Measurements from ENCODE around the gene ERICH4. TPM values are rescaled to one million over a fixed set of nuclear protein-coding genes. Genes with fewer than 3 reads are reported as not detected.
A peak's percentile ranks its signal among the peaks of the same experiment; 100 is the strongest.
"Not testable (repeated sequence)": the region's sequence is repeated elsewhere in the genome, so short reads cannot be mapped to it uniquely, and the experiment has no call there.

ERICH4 gene
- total and polyA plus RNA-seq, 8 donors, result not detected

GRCh38 chr19:41408256-41408655 lies 34.7 kb upstream of the ERICH4 start:
- peaks cover 14 to 42% (median 35%) of the 10 kb centered on the region in 4 donors for H3K36me3 ChIP-seq
- H3K27me3 ChIP-seq, result no peaks in the 10 kb centered on the region
- H3K4me1 ChIP-seq, result peaks cover 12 to 81% (median 32%) of the 10 kb centered on the region in 4 donors
- H3K4me3 ChIP-seq, result no peak overlapping the region
- DNase-seq, result no peak
- intact Hi-C loops (cut with DNase I; ENCODE audit: low total_unique reads), result no loop called here
- WGBS, 5 donors, result 64 to 84% (median 69%) methylated on average over 4 of the region's 4 CpGs
- TF ChIP-seq POLR2AphosphoS5 (IDR thresholded peaks at IDR 0.05) (no peak), POLR2A (IDR thresholded peaks at IDR 0.05) (no peak), EP300 (IDR thresholded peaks at IDR 0.05) (no peak)
- TF ChIP-seq, protein P1, sequence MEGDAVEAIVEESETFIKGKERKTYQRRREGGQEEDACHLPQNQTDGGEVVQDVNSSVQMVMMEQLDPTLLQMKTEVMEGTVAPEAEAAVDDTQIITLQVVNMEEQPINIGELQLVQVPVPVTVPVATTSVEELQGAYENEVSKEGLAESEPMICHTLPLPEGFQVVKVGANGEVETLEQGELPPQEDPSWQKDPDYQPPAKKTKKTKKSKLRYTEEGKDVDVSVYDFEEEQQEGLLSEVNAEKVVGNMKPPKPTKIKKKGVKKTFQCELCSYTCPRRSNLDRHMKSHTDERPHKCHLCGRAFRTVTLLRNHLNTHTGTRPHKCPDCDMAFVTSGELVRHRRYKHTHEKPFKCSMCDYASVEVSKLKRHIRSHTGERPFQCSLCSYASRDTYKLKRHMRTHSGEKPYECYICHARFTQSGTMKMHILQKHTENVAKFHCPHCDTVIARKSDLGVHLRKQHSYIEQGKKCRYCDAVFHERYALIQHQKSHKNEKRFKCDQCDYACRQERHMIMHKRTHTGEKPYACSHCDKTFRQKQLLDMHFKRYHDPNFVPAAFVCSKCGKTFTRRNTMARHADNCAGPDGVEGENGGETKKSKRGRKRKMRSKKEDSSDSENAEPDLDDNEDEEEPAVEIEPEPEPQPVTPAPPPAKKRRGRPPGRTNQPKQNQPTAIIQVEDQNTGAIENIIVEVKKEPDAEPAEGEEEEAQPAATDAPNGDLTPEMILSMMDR (IDR thresholded peaks at IDR 0.05), result no peak
- H3K9me3 ChIP-seq, result no peaks in the 10 kb centered on the region
- peak overlapping the region; percentile 67 to 80 (median 72) for H3K27ac ChIP-seq

- H3K27me3 ChIP-seq; intact Hi-C loops (cut with DNase I; ENCODE audit: low total_unique reads); H3K9me3 ChIP-seq; DNase-seq; H3K4me3 ChIP-seq: not testable (repeated sequence)
- H3K36me3 ChIP-seq, result peaks cover 20 to 42% (median 37%) of the 10 kb centered on the region in 4 donors
- H3K4me1 ChIP-seq, result peaks cover 12 to 75% (median 29%) of the 10 kb centered on the region in 4 donors
- peak overlapping the region; percentile 67 to 80 (median 72) for H3K27ac ChIP-seq
- 74 to 87% (median 78%) methylated on average over 5 of the region's 5 CpGs for WGBS, 5 donors
Measured at GRCh38 chr19:41408846-41409245, 34.1 kb upstream of the ERICH4 start.

DNA sequence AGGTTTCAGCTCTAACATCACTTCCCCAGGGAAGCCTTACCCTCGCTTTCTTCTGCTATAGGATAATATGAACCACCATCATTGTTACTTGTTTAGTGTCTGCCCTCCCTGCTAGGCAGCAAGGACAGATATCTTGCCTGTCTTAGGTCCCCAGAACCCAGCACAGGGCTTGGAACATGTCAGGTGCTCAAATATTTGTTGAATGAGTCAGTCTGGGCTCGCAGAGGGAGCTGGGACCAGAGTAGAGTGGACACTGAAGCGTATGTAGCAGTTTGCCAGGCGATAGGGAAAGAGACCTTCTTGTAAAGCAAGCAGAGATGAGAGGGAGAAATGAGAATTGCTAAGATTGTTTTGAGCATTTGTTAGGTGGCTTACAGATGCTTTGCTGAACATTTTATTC lies 33.7 kb upstream of the ERICH4 start:
- no peak for TF ChIP-seq POLR2A (IDR thresholded peaks at IDR 0.05)
- TF ChIP-seq POLR2AphosphoS5 (IDR thresholded peaks at IDR 0.05), result peak; percentile 7 to 67 (median 47)
- Histone ChIP-seq H3K9me3 (no peaks in the 10 kb centered on the region), H3K36me3 (peaks cover 23 to 44% (median 41%) of the 10 kb centered on the region in 4 donors), H3K27me3 (no peaks in the 10 kb centered on the region), H3K27ac (peak overlapping the region; percentile 67 to 80 (median 72)), H3K4me3 (no peak overlapping the region), H3K4me1 (peaks cover 12 to 74% (median 29%) of the 10 kb centered on the region in 4 donors)
- WGBS, 5 donors, result 27 to 54% (median 43%) methylated on average over 4 of the region's 4 CpGs
- peak; percentile 76 to 88 for DNase-seq
- intact Hi-C loops (cut with DNase I; ENCODE audit: low total_unique reads), result no loop called here

DNA sequence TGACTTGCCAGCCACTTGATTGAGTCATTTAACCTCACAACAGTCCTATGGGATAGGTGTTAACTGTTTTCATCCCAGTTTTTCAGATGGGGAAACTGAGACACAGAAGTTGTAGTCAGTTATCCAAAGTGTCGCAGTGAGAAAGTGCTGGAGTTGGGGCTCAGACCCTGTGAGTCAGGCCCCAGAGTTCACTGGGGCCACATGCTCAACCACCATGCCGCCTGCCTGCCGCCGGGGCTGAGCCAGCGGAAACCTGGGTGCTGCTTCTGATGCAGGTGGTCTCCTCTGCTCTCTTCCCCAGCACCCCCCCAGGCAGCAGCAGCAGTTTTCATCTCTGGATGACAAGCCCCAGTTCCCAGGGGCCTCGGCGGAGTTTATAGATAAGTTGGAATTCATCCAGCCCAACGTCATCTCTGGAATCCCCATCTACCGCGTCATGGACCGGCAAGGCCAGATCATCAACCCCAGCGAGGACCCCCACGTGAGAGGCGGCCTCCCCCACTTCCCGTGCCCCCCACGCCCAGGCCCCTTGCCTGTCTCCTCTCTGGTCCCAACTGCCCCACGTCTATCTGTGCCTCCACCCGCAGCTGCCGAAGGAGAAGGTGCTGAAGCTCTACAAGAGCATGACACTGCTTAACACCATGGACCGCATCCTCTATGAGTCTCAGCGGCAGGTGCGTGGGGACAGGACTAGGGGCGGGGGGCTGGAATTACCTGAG lies 32.5 kb upstream of the ERICH4 start:
- Histone ChIP-seq H3K9me3 (no peaks in the 10 kb centered on the region), H3K27me3 (no peaks in the 10 kb centered on the region), H3K4me1 (peaks cover 12 to 77% (median 29%) of the 10 kb centered on the region in 4 donors), H3K27ac (peak overlapping the region in 3 of 5 donors; percentile 72 to 80 (median 73)), H3K4me3 (no peak overlapping the region), H3K36me3 (peaks cover 29 to 57% (median 53%) of the 10 kb centered on the region in 4 donors)
- TF ChIP-seq, protein P1 (IDR thresholded peaks at IDR 0.05), result no peak
- no peak for TF ChIP-seq EP300 (IDR thresholded peaks at IDR 0.05)
- no peak for TF ChIP-seq POLR2AphosphoS5 (IDR thresholded peaks at IDR 0.05)
- TF ChIP-seq POLR2A (IDR thresholded peaks at IDR 0.05), result no peak
- WGBS, 5 donors, result 86 to 94% (median 91%) methylated on average over 22 to 23 of the region's 23 CpGs
- DNase-seq, result no peak
- intact Hi-C loops (cut with DNase I; ENCODE audit: low total_unique reads), result no loop called here

DNA sequence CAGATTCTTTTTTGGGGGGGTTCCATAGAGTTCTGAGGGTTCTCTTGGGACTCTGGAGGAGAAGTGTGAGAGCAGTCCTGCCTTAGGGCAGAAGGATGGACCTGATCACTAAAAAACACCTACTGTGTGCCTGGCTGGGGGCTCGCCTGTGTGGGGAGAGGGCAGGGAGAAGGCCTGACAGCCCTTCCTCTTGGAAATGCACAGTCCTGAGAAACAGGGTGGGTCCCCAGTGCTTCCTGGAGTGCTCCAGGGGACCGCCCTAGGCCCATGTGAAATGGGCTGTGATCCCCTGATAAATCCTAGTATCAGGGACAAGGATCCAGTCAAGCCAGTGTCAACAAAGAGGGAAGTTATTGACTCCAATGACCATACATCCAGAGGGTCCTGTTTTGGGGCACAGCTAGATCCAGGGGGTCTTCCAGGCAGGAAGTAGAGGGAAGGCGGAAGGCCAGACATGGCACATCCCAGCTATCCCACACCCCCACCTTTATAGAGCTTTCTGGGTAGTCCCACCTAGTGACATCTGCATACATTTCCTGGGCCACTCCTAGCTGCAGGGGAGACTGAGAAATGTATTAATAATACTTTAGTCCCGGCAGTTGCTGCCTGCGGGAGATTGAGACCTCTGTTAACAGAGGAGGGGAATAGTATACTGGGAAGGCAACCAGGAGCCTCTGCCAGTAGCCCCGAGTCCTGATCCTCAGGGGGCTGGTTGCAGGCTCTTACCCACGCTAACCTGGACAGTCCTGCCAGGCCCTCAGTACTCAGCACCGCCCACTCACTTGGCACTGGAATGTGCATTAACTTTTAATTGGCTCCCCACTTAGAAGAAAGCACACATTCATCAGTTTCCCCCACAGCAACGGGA lies 31.6 kb upstream of the ERICH4 start:
- Histone ChIP-seq H3K4me3 (no peak overlapping the region), H3K9me3 (no peaks in the 10 kb centered on the region), H3K27me3 (no peaks in the 10 kb centered on the region), H3K36me3 (peaks cover 33 to 63% (median 57%) of the 10 kb centered on the region in 4 donors), H3K27ac (peak overlapping the region in 3 of 5 donors; percentile 72 to 80 (median 73)), H3K4me1 (peaks cover 12 to 76% (median 26%) of the 10 kb centered on the region in 4 donors)
- DNase-seq, result no peak
- 72 to 84% (median 73%) methylated on average over 9 of the region's 9 CpGs for WGBS, 5 donors
- TF ChIP-seq, protein P1 (IDR thresholded peaks at IDR 0.05), result no peak
- TF ChIP-seq POLR2A (IDR thresholded peaks at IDR 0.05) (no peak), EP300 (IDR thresholded peaks at IDR 0.05) (no peak), POLR2AphosphoS5 (IDR thresholded peaks at IDR 0.05) (no peak)
- intact Hi-C loops (cut with DNase I; ENCODE audit: low total_unique reads), result no loop called here
